HG03558 (cell line): ENCODE results near the gene RHOF.
"Not testable (repeated sequence)": the region's sequence is repeated elsewhere in the genome, so short reads cannot be mapped to it uniquely, and the experiment has no call there.

Experiments
- ATAC-seq: cut with Tn5 transposase; IDR thresholded peaks from one replicate; pipeline ENCODE4 v1.9.1; 2021; ENCODE audit warnings: moderate number of reproducible peaks; ENCODE audit not compliant: unreplicated experiment; ENCODE audit errors: extremely low read depth

The RHOF gene

GRCh38 chr12:121793838-121794533 lies 498 bp upstream of the RHOF start:
- no peak for ATAC-seq

- no peak for ATAC-seq
Measured at GRCh38 chr12:121792607-121793439, 665 bp downstream of the RHOF start.

GRCh38 chr12:121791671-121792551 lies 1.6 kb downstream of the RHOF start:
- ATAC-seq: no peak

- not testable (repeated sequence) for ATAC-seq
Measured at GRCh38 chr12:121790785-121791184, 2.7 kb downstream of the RHOF start.

GRCh38 chr12:121789800-121790728 lies 3.4 kb downstream of the RHOF start:
- ATAC-seq: no peak

- no peak for ATAC-seq
Measured at GRCh38 chr12:121789233-121789781, 4.2 kb downstream of the RHOF start.

- no peak for ATAC-seq
Measured at GRCh38 chr12:121788176-121788818, 5.2 kb downstream of the RHOF start.

GRCh38 chr12:121787063-121788025 lies 6.1 kb downstream of the RHOF start:
- no peak for ATAC-seq

- no peak for ATAC-seq
Measured at GRCh38 chr12:121786440-121786825, 7.1 kb downstream of the RHOF start.

GRCh38 chr12:121784460-121784859 lies 9.0 kb downstream of the RHOF start:
- ATAC-seq: no peak

GRCh38 chr12:121783766-121784165 lies 9.7 kb downstream of the RHOF start:
- no peak for ATAC-seq

- no peak for ATAC-seq
Measured at GRCh38 chr12:121781998-121782979, 11.2 kb downstream of the RHOF start.

- ATAC-seq: no peak
Measured at GRCh38 chr12:121781484-121781997, 11.9 kb downstream of the RHOF start.

GRCh38 chr12:121780429-121780828 lies 13.1 kb downstream of the RHOF start:
- no peak for ATAC-seq

- no peak for ATAC-seq
Measured at GRCh38 chr12:121779422-121779895, 14.0 kb downstream of the RHOF start.
